ENCODE results near the gene EPM2A. TPM values are rescaled to one million over a fixed set of nuclear protein-coding genes. Genes with fewer than 3 reads are reported as not detected.

EPM2A gene
- total RNA-seq, 2 experiments from 2014 or later: 8.3 to 9.0 TPM

Other genes with a start within 250 kb of the EPM2A start
- 1 to 10 TPM; 3.7 to 4.1 TPM for gene FBXO30, start 79.3 kb upstream of the EPM2A start, total RNA-seq
- gene SHPRH, start 228.8 kb upstream of the EPM2A start, total RNA-seq: 10 to 100 TPM; 11.3 to 11.9 TPM

Measured in activated naive CD8-positive, alpha-beta T cell treated with anti-CD3 and anti-CD28 coated beads for 36 hours (primary cell).